ENCODE results near the gene HIVEP2.

Gene HIVEP2

DNA sequence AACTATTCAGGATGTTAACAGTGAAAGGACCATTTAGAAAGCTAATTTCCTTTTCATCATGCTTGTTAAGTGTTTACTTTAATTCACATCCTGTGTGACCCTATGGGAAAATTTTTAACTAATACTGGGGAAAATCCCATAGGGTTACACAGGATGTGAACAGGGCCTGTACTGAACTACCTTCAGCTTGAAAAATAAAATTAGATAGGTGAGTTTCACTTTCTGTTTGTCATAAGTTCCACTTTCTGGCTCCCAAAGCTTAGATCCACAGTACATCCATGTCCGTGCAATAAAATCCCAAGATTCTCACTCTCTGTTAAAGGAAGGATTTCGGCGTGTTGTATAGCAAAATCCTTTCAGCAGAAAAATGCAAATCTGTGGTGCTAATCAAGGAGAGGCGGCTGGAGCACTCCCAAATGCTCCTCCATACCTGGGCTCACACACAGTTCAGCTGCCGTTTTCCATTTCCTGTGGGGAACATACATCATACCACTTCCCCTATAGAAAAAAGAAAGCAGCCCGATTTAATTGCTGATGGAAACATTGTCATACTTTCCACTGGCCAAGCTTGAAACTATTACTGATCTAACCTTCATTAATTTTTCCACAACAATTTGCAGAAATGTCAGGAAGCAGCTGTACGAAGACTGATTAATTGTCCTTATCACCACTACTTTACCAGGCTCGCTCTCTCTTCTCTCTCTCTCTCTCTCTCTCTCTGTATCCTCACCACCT lies 125.2 kb downstream of the HIVEP2 start:
- no peak for DNase-seq (ENCODE audit: low read depth)

- no peak for DNase-seq (ENCODE audit: low read depth)
Observed at GRCh38 chr6:142816486-142816885, 128.5 kb downstream of the HIVEP2 start.

DNA sequence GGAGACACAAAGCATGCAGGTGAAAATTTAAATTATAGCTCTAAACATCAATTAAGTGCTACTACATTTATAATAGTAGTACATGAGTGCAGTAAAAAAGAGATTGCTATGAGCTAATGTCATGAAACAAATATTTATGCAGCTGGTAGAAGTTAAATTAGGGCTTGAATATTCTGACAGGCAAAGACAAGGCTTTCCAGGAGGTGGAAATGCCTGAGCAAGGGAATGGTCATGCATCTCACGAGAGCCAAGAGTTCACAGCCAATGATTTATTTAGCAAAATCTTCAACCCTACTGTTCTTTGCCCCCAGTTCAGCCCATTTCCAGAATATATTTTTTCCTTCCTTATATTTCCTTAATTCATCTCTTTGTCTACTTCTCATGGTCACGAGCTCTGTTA lies 128.9 kb downstream of the HIVEP2 start:
- DNase-seq (ENCODE audit: low read depth), result no peak

GRCh38 chr6:142811923-142812322 lies 133.1 kb downstream of the HIVEP2 start:
- no peak for DNase-seq (ENCODE audit: low read depth)

DNA sequence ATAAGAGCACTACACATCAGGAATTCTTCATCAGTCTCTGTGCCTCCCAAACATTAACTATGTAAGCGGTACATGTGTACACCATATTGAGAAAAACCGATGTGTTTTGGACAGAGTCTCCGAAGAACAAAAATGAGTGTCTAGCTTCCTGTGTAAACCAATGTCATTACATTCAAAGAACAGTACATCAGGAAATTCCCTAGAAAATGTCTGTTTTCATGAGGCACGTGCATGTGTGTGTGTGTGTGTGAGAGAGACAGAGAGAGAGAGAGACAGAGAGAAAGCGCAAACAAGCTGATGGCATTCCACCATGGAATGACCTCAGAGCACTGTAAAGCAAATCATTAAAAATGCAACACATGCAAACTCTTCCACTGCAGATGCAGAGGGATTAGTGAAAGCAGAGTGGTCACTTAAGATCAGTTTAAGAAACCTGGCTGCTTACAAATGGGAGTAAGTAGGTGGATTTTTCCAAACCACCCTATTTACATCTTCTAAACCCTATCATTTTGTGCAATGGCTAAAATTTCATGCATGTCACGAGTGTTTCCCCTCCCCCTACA lies 133.9 kb downstream of the HIVEP2 start:
- no peak for DNase-seq (ENCODE audit: low read depth)

GRCh38 chr6:142809947-142810346 lies 135.0 kb downstream of the HIVEP2 start:
- no peak for DNase-seq (ENCODE audit: low read depth)

- DNase-seq (ENCODE audit: low read depth), result no peak
Observed at GRCh38 chr6:142808405-142809061, 136.4 kb downstream of the HIVEP2 start.

GRCh38 chr6:142805042-142805441 lies 139.9 kb downstream of the HIVEP2 start:
- DNase-seq (ENCODE audit: low read depth), result no peak

- DNase-seq (ENCODE audit: low read depth), result no peak
Observed at GRCh38 chr6:142804490-142804889, 140.5 kb downstream of the HIVEP2 start.

- DNase-seq (ENCODE audit: low read depth), result no peak
Observed at GRCh38 chr6:142803495-142804058, 141.4 kb downstream of the HIVEP2 start.

DNA sequence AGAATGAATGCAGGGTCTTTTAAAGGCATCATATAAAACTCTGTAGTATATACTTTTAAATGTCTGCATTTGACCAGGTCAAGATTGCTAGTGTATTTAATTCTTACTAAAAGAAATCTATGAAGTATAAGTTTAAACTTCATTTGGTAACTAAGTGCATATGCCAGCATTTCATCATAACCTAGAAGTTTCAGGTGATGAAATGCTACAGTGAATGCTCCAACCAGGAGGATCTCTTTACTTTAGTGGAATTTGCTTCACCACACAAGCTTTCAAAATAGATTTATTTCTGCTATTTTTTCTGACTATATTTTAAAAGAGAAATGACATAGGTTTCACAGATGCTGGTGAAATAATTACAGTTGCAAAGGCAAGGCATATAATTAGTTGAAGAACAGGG lies 141.9 kb downstream of the HIVEP2 start:
- DNase-seq (ENCODE audit: low read depth), result no peak

DNA sequence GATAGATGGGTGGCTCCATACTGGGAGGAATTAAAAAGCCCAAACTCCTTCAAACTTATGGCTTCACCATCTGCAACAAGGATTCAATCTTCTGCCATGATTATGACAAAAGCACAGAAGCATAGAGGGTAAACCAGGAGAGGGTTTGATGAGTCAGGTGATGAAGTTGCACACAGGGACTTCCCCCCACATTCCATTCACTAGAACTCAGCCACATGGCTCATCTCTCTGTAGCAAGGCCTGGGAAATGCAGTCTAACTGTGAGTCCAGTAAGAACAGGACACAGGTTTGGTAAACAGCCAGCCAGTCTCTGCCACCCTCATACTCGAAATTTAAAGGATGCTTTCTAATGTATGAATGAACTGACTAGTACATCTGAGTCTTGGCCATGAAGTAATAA lies 142.9 kb downstream of the HIVEP2 start:
- DNase-seq (ENCODE audit: low read depth), result no peak

DNA sequence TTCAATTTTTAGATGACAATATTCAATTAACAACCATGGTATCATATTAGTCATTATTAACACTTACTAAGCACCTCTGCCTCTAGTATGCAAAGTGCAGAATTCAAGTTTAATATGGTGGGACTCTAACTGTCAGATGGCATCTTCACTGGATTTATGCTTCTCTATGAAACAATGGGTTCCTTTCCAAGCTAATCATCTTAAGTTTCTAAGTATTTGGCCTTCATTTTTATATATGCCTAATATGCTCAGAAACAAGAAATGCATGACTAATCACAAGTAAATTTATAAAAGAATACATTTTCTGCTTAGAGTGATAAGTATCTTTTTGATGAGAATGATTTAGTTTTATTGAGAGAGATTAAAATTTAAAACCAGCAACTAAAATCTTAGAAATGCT lies 144.7 kb downstream of the HIVEP2 start:
- no peak for DNase-seq (ENCODE audit: low read depth)

- no peak for DNase-seq (ENCODE audit: low read depth)
Observed at GRCh38 chr6:142799639-142800038, 145.3 kb downstream of the HIVEP2 start.

DNA sequence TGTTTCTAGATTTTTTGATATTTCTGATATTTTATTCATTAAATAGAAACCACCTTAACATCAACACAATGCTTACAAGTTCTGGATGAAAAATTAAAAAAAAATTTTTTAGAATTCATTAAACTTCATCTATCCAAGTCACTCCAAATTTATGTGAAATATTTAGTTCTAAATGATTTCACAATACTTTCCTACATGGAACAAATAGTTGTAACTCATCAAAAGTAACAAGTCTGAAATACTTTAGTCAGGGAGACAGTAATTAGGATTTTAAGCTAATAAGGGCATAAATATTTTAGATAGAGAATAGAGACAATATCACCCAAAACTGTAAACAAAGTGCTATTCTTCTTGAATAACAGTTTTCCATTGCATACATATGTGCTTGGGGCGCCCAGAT lies 147.8 kb downstream of the HIVEP2 start:
- no peak for DNase-seq (ENCODE audit: low read depth)

DNA sequence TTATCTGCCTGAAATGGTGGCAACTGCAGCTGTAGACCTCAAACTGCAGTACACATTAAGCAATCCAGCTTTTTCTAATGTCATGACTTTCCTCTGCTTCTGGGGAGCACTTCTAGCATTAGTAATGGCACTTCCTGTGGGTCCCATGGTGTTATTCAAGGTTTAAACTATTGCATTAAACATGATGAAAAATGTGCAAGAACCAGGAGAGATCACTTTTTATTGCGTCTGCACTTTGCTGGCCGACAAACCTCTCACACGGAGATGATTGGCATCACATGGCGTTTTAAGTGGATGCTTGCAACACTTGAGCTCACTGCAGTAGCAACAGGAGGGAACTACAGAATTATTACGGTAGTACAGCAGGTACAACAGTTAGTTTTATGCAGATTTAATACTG lies 148.4 kb downstream of the HIVEP2 start:
- DNase-seq (ENCODE audit: low read depth), result no peak

- no peak for DNase-seq (ENCODE audit: low read depth)
Observed at GRCh38 chr6:142796024-142796423, 149.0 kb downstream of the HIVEP2 start.

GRCh38 chr6:142794424-142794823 lies 150.6 kb downstream of the HIVEP2 start:
- no peak for DNase-seq (ENCODE audit: low read depth)

- no peak for DNase-seq (ENCODE audit: low read depth)
Observed at GRCh38 chr6:142790257-142790656, 154.7 kb downstream of the HIVEP2 start.

GRCh38 chr6:142787422-142787821 lies 157.6 kb downstream of the HIVEP2 start:
- DNase-seq (ENCODE audit: low read depth), result no peak

DNA sequence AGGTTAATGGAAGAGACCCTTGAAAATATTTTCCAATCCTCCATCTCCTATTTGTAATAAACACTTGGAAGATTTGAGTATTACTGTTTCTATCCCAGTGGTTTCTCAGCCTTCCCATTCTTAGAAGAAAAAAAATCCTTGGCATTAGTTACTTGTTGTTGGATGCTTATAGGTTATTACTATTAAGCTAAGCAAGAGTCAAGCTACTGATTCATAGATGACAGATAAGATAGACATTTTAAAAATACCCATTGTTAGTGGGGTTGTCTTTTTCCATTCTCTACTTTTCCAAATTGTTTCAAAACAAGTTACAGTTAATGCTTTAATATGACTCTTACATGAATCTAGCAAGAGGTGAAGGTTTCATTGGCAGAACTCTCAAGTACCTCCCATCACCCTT lies 158.5 kb downstream of the HIVEP2 start:
- DNase-seq (ENCODE audit: low read depth), result no peak

GRCh38 chr6:142784344-142784743 lies 160.6 kb downstream of the HIVEP2 start:
- no peak for DNase-seq (ENCODE audit: low read depth)

DNA sequence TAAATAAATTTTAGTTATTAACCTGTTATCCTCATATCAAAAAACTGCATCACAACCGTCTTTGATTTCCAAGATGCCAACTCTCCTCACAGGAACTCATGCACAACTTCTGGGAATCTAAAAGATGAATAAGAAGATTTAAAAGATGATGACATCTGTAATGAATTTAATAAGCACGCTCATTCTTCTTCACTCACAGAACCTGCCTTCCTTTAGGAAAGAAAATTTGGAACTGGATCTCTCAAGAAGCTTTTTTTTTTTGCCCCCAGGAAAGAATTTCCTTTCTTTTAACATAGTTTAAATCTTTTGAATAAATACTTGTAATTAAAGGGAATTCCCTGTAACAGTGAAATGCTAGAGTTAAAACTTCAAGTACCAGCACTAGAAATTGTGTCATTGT lies 161.5 kb downstream of the HIVEP2 start:
- DNase-seq (ENCODE audit: low read depth), result no peak

All from stimulated activated CD8-positive, alpha-beta memory T cell treated with anti-CD3 and anti-CD28 coated beads, Interleukin-15, amount 100 ng/mL, for 24 hours (primary cell).